ENCODE results near the gene CCT3. TPM values are rescaled to one million over a fixed set of nuclear protein-coding genes. Genes with fewer than 3 reads are reported as not detected.
A peak's percentile ranks its signal among the peaks of the same experiment; 100 is the strongest.

CCT3 gene
- 100 to 1,000 TPM; 135 to 144 TPM for total RNA-seq
- polyA plus RNA-seq: 100 to 1,000 TPM in 1 of 2 donors, 10 to 100 TPM in 1; 74.5 to 102 TPM

- Histone ChIP-seq H3K9ac (ENCODE audit: low read depth in 1 of 2, low read length in 2 of 2) (peak within 1 kb of the TSS; percentile 90 to 99), H3K27me3 (ENCODE audit: control insufficient read depth in 4 of 4, insufficient read depth in 4 of 4, low read length in 3 of 4) (no peaks in the 10 kb centered on the region), H3K36me3 (ENCODE audit: control insufficient read depth in 4 of 4, insufficient read depth in 3 of 4, low read depth in 1 of 4, low read length in 3 of 4) (peaks cover 0 to 18% (median 14%) of the 10 kb centered on the region in 4 donors), H3K27ac (ENCODE audit: low read depth in 1 of 2, low read length in 2 of 2) (peak within 1 kb of the TSS; percentile 80 to 97), H3K4me1 (ENCODE audit: control insufficient read depth in 4 of 4, insufficient read depth in 4 of 4, low read length in 3 of 4) (peaks cover 0 to 17% (median 13%) of the 10 kb centered on the region in 4 donors), H3K9me3 (ENCODE audit: control insufficient read depth in 4 of 4, low read length in 3 of 4) (no peaks in the 10 kb centered on the region), H3K4me3 (ENCODE audit: low read depth in 1 of 3, low read length in 3 of 3) (peak within 1 kb of the TSS; percentile 71 to 100 (median 88))
- TF ChIP-seq EGR1 (IDR thresholded peaks at IDR 0.05; ENCODE audit: low read depth in 2 of 2): no peak
- peak; percentile 86 for TF ChIP-seq REST (IDR thresholded peaks at IDR 0.05)
- no peak for TF ChIP-seq FOXA2 (IDR thresholded peaks at IDR 0.05)
- peak; percentile 22 to 32 for TF ChIP-seq RXRA (IDR thresholded peaks at IDR 0.05)
- TF ChIP-seq HNF4G (IDR thresholded peaks at IDR 0.05): no peak
- peak; percentile 81 for TF ChIP-seq TAF1 (conservative IDR thresholded peaks at IDR 0.05)
- TF ChIP-seq ATF3 (IDR thresholded peaks at IDR 0.05): no peak
- TF ChIP-seq JUND (IDR thresholded peaks at IDR 0.05): no peak
- TF ChIP-seq, protein P1, sequence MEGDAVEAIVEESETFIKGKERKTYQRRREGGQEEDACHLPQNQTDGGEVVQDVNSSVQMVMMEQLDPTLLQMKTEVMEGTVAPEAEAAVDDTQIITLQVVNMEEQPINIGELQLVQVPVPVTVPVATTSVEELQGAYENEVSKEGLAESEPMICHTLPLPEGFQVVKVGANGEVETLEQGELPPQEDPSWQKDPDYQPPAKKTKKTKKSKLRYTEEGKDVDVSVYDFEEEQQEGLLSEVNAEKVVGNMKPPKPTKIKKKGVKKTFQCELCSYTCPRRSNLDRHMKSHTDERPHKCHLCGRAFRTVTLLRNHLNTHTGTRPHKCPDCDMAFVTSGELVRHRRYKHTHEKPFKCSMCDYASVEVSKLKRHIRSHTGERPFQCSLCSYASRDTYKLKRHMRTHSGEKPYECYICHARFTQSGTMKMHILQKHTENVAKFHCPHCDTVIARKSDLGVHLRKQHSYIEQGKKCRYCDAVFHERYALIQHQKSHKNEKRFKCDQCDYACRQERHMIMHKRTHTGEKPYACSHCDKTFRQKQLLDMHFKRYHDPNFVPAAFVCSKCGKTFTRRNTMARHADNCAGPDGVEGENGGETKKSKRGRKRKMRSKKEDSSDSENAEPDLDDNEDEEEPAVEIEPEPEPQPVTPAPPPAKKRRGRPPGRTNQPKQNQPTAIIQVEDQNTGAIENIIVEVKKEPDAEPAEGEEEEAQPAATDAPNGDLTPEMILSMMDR (IDR thresholded peaks at IDR 0.05; ENCODE audit: low read depth, low read length, missing input control): no peak
- TF ChIP-seq, protein P2, sequence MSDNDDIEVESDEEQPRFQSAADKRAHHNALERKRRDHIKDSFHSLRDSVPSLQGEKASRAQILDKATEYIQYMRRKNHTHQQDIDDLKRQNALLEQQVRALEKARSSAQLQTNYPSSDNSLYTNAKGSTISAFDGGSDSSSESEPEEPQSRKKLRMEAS (IDR thresholded peaks at IDR 0.05): peak; percentile 89
- TF ChIP-seq NR2F2 (IDR thresholded peaks at IDR 0.05): no peak
- TF ChIP-seq YY1 (IDR thresholded peaks at IDR 0.05): peak; percentile 96
- peak; percentile 52 to 60 for TF ChIP-seq HNF4A (conservative IDR thresholded peaks at IDR 0.05)
- peak; percentile 10 to 76 for TF ChIP-seq GABPA (IDR thresholded peaks at IDR 0.05 in 1 of 2, conservative IDR thresholded peaks at IDR 0.05 in 1 of 2)
- peak; percentile 91 for TF ChIP-seq SP1 (IDR thresholded peaks at IDR 0.05)
- peak; percentile 38 for TF ChIP-seq ZBTB33 (IDR thresholded peaks at IDR 0.05)
- TF ChIP-seq FOXA1 (IDR thresholded peaks at IDR 0.05): no peak
- TF ChIP-seq RAD21 (IDR thresholded peaks at IDR 0.05): no peak
- WGBS: under 1% methylated on average over 47 of the region's 47 CpGs
- DNase-seq (ENCODE audit: low spot score): peak; percentile 100
These were observed at the start of gene CCT3, which contains the start of gene TSACC for GRCh38 chr1:156338180-156338976. Gene CCT3 (minus strand): TSS chr1:156338292. CDS start chr1:156338184, 108 bp downstream. Gene TSACC (plus strand): TSS chr1:156338526. CDS start chr1:156339758, 1,232 bp downstream.

Measured in liver (tissue), 9 donors.